K562 (cell line): ENCODE results near the gene WTAP. TPM values are rescaled to one million over a fixed set of nuclear protein-coding genes. Genes with fewer than 3 reads are reported as not detected.

Experiments used
- ATAC-seq: fragments of 200-7000 bp; cut with Tn5 transposase; 3 replicates; pipeline ENCODE4 v1.9.1; 2020; ENCODE audit warnings: moderate library complexity
- BruUV-seq: library from RNA; stranded (reverse); fragments of 400-500 nt; replicated peaks from 2 replicates; lab custom pipeline; 2021; lab: Mats Ljungman, UMichigan
- CTCF ChIA-PET: fragments of 300-600 bp; formaldehyde crosslinking; extraction: SDS; loops from one replicate; lab custom pipeline; 2021; ENCODE audit warnings: low intra/inter-chr PET ratio; lab: Yijun Ruan, JAX
- POLR2A ChIA-PET: fragments of 300-600, 350-650 bp; sonication (Branson Sonifier 250); formaldehyde crosslinking; extraction: SDS; loops from one replicate; lab custom pipeline; 2021; ENCODE audit warnings: antibody characterized with exemption, inconsistent platforms; lab: Yijun Ruan, JAX
- DNase-seq, 4 experiments: peaks; one replicate each; pipeline versions ENCODE4 v3.0.0 to v3.0.0-alpha.2; 2011 to 2018; ENCODE audit warnings: low spot score in 3 of 4, mixed read lengths in 3 of 4; ENCODE audit errors: extremely low read depth in 1 of 4
- FAIRE-seq: peaks from 2 replicates; lab custom pipeline; 2011; peaks lifted over from hg19 to GRCh38; lab: Jason Lieb, UNC
- H2AFZ ChIP-seq: 2 replicates; pipeline ENCODE4 v1.6.0; 2011; ENCODE audit warnings: low read depth, low read length, control low read depth, inconsistent platforms
- H3K27ac ChIP-seq: fragments of 200-600 bp; 3 replicates; pipeline ENCODE4 v1.8.0; 2011; ENCODE audit warnings: low read depth, mild to moderate bottlenecking, control low read depth, inconsistent platforms, low read length, moderate library complexity, mixed read lengths; ENCODE audit errors: extremely low read depth
- H3K27me3 ChIP-seq, 2 experiments: fragments of 300-600 bp in 1 of 2; 2 replicates in 1 of 2; 3 replicates in 1 of 2; pipeline versions ENCODE4 v1.6.0 to v1.8.0; 2011; ENCODE audit warnings: inconsistent platforms in 2 of 2, low read length in 2 of 2, mild to moderate bottlenecking in 1 of 2, mixed read lengths in 1 of 2, moderate library complexity in 1 of 2; ENCODE audit not compliant: control insufficient read depth in 2 of 2, insufficient read depth in 2 of 2
- H3K36me3 ChIP-seq: fragments of 300-600 bp; 3 replicates; pipeline ENCODE4 v1.8.0; 2011; ENCODE audit warnings: mild to moderate bottlenecking, low read length, inconsistent platforms; ENCODE audit not compliant: control insufficient read depth, insufficient read depth
- H3K4me1 ChIP-seq, 2 experiments: fragments of 200-600 bp in 1 of 2; replicated peaks in 1 of 2; 2 replicates in 1 of 2; 3 replicates in 1 of 2; pipeline versions ENCODE4 v1.5.1 to v1.8.0; 2011; ENCODE audit warnings: inconsistent platforms in 2 of 2, low read length in 2 of 2, mild to moderate bottlenecking in 1 of 2, mixed read lengths in 1 of 2, moderate library complexity in 1 of 2; ENCODE audit not compliant: control insufficient read depth in 2 of 2, insufficient read depth in 2 of 2
- H3K4me2 ChIP-seq: 2 replicates; pipeline ENCODE4 v1.6.1; 2011; ENCODE audit warnings: low read length, control low read depth, inconsistent platforms, mixed read lengths; ENCODE audit not compliant: insufficient read depth
- H3K4me3 ChIP-seq: fragments of 200-600 bp; sonication (generic), shearing (Covaris generic); 2 replicates; pipeline ENCODE4 v1.5.1; 2016; ENCODE audit warnings: control low read depth, inconsistent platforms
- H3K79me2 ChIP-seq: fragments of 200-600 bp; 3 replicates; pipeline ENCODE4 v1.8.0; 2011; ENCODE audit warnings: low read length, inconsistent platforms; ENCODE audit not compliant: control insufficient read depth, insufficient read depth
- H3K9ac ChIP-seq, 2 experiments: 2 replicates each; pipeline versions ENCODE4 v1.6.0 to v1.6.1; 2011; ENCODE audit warnings: low read depth in 2 of 2, low read length in 2 of 2, control low read depth in 1 of 2, inconsistent platforms in 1 of 2, mild to moderate bottlenecking in 1 of 2, mixed read lengths in 1 of 2; ENCODE audit not compliant: insufficient read depth in 1 of 2
- H3K9me1 ChIP-seq: one replicate; pipeline ENCODE4 v1.6.0; 2011; ENCODE audit warnings: inconsistent platforms, mild to moderate bottlenecking, low read length, moderate library complexity; ENCODE audit not compliant: control insufficient read depth, insufficient read depth
- H3K9me3 ChIP-seq: replicated peaks from 2 replicates; pipeline ENCODE4 v1.5.1; 2011; ENCODE audit warnings: low read depth, low read length, inconsistent platforms; ENCODE audit not compliant: control insufficient read depth, insufficient read depth
- H4K20me1 ChIP-seq: replicated peaks from 2 replicates; pipeline ENCODE4 v1.6.1; 2011; ENCODE audit warnings: low read length, inconsistent platforms, mixed read lengths; ENCODE audit not compliant: control insufficient read depth, insufficient read depth
- C11orf30 ChIP-seq: fragments of 450-650 bp; IDR thresholded peaks from 2 replicates; pipeline ENCODE4 v1.6.1; 2016; ENCODE audit warnings: low read depth, mild to moderate bottlenecking
- ESRRB ChIP-seq: fragments of 250-450 bp; sonication (Bioruptor Pico); IDR thresholded peaks from 2 replicates; pipeline ENCODE4 v1.5.0; 2020; ENCODE audit warnings: mild to moderate bottlenecking, moderate library complexity, borderline replicate concordance
- FUS ChIP-seq: fragments of 200-400 bp; formaldehyde crosslinking; optimal IDR thresholded peaks from 2 replicates; pipeline ENCODE3; 2017; ENCODE audit warnings: low read depth, low read length
- MAFF ChIP-seq: IDR thresholded peaks from 2 replicates; pipeline ENCODE4 v1.6.1; 2012; ENCODE audit warnings: low read length, improper control_type of control experiment
- MAFG ChIP-seq: fragments of 450-650 bp; conservative IDR thresholded peaks from 2 replicates; pipeline ENCODE4 v1.6.1; 2016; ENCODE audit warnings: missing genetic modification characterization, missing compliant biosample characterization
- MAFK ChIP-seq: IDR thresholded peaks from 2 replicates; pipeline ENCODE4 v1.6.1; 2011; ENCODE audit warnings: low read length, improper control_type of control experiment
- MTF1 ChIP-seq: fragments of 250-450 bp; sonication (Bioruptor Pico); IDR thresholded peaks from 2 replicates; pipeline ENCODE4 v1.9.0; 2021; ENCODE audit warnings: moderate library complexity, mild to moderate bottlenecking, inconsistent platforms, borderline replicate concordance
- NFE2 ChIP-seq: IDR thresholded peaks from 2 replicates; pipeline ENCODE4 v1.6.1; 2014; ENCODE audit warnings: antibody characterized with exemption, low read depth
- NFE2L1 ChIP-seq: fragments of 450-650 bp; IDR thresholded peaks from 2 replicates; pipeline ENCODE4 v1.6.1; 2016; ENCODE audit warnings: missing genetic modification characterization, low read depth, mild to moderate bottlenecking, missing compliant biosample characterization, moderate library complexity, borderline replicate concordance
- RFX1 ChIP-seq: fragments of 450-650 bp; IDR thresholded peaks from 2 replicates; pipeline ENCODE4 v1.6.1; 2016; ENCODE audit warnings: mild to moderate bottlenecking, moderate library complexity
- TCF7L2 ChIP-seq: fragments of 150-350 bp; IDR thresholded peaks from 2 replicates; pipeline ENCODE4 v1.6.1; 2016; ENCODE audit warnings: low read depth, mild to moderate bottlenecking, low read length, moderate library complexity
- ZNF175 ChIP-seq: fragments of 200-800 bp; sonication (Bioruptor generic); IDR thresholded peaks from 2 replicates; pipeline ENCODE4 v1.6.1; 2016; ENCODE audit warnings: low read depth, mild to moderate bottlenecking, missing genetic modification characterization, missing compliant biosample characterization
- ZNF316 ChIP-seq: fragments of 450-650 bp; IDR thresholded peaks from 2 replicates; pipeline ENCODE4 v1.6.1; 2016
- ZNF778 ChIP-seq: fragments of 450-650 bp; formaldehyde crosslinking; IDR thresholded peaks from 2 replicates; pipeline ENCODE4 v1.4.0; 2020; ENCODE audit warnings: mild to moderate bottlenecking, moderate library complexity
- WGBS: fragments of 100-300 bp; shearing (Covaris generic); methylation state at CpG from one replicate; pipeline ENCODE4 v1.1.6; 2016; ENCODE audit warnings: low coverage, mixed read lengths; ENCODE audit not compliant: insufficient coverage; ENCODE audit errors: missing lambda C conversion rate; 5-methylcytosine and 5-hydroxymethylcytosine counted together
- in situ Hi-C: fragments of 300-500 bp; cut with MboI; formaldehyde crosslinking; loops from 4 replicates; pipeline ENCODE4 v1.15.0; 2018; ENCODE audit warnings: inconsistent platforms, mixed read lengths
- intact Hi-C: fragments of 100-400 bp; cut with micrococcal nuclease; formaldehyde crosslinking; loops from 2 replicates; pipeline ENCODE4 v1.14.2; 2022
- polyA plus RNA-seq, 8 experiments: library from polyadenylated mRNA; depleted of rRNA in 4 of 8; stranded (reverse) in 5 of 8; unstranded in 3 of 8; fragments of >200 nt; fragmentation: Nextera tagmentation in 2 of 8; fragmentation: Illumina TruSeq in 1 of 8; extraction: Ambion mirVana in 2 of 8; extraction: Trizol in 1 of 8; gene quantifications; 2 replicates each; pipeline versions ENCODE4 v1.2.1 to v1.2.3, GENCODE V29; 2011 to 2014; ENCODE audit warnings: inconsistent platforms in 1 of 8, missing spikeins in 1 of 8
- total RNA-seq, 7 experiments: library from RNA; depleted of rRNA in 6 of 7; stranded (reverse); fragments of >200 nt in 6 of 7; fragmentation: Illumina TruSeq in 2 of 7; extraction: Trizol in 2 of 7; gene quantifications; 2 replicates each; pipeline versions ENCODE4 v1.2.1 to v1.2.3, GENCODE V29; 2011 to 2021; ENCODE audit warnings: low replicate concordance in 1 of 7
- TF ChIP-seq, protein P1 (sequence below): sonication (generic); formaldehyde crosslinking; IDR thresholded peaks from 2 replicates; pipeline ENCODE4 v1.8.0; 2023; ENCODE audit warnings: mild to moderate bottlenecking, missing genetic modification reagents
- TF ChIP-seq, protein P2 (sequence below): fragments of 250-450 bp; sonication (Bioruptor Pico); IDR thresholded peaks from 2 replicates; pipeline ENCODE4 v1.5.0; 2020; ENCODE audit warnings: mild to moderate bottlenecking, borderline replicate concordance
- TF ChIP-seq, protein P3 (sequence below): sonication (generic); formaldehyde crosslinking; IDR thresholded peaks from 2 replicates; pipeline ENCODE4 v1.8.1; 2023; ENCODE audit warnings: mild to moderate bottlenecking, missing genetic modification reagents

The WTAP gene
- total and polyA plus RNA-seq, 9 of the 15 experiments (the other 6 are each of a cell fraction or from before 2014, with no cell fraction given) = 52.4 to 156 (median 110) TPM

DNA sequence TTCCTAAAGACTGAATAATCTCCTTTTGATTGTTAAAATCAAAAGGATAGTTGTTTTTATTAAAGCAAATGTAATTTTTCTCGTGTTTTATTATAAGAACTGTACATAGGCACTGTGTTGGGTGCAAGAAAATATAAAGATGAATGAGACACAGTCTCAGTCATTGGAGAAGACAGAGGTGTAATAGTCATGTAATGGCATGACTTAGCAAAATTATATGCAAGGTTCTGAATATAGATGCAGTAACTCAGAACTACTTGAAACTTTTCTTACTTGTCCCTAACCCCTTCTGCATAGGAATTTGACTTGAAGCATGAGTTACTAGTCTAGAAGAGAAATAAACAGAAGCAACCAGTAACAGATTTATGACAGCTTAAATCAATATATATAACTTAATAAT is 14.9 kb downstream of the WTAP start:
- Histone ChIP-seq H3K27me3 (no peaks in the 10 kb centered on the region), H3K36me3 (peaks cover 98% of the 10 kb centered on the region), H3K4me1 (no peaks in the 10 kb centered on the region), H3K9me1 (peaks cover 3% of the 10 kb centered on the region), H3K9me3 (no peaks in the 10 kb centered on the region), H3K27ac (no peak overlapping the region), H3K4me3 (no peak overlapping the region), H3K4me2 (no peak overlapping the region), H2AFZ (no peak overlapping the region), H4K20me1 (no peaks in the 10 kb centered on the region), H3K79me2 (peaks cover 72% of the 10 kb centered on the region), H3K9ac (no peak overlapping the region)
- intact Hi-C loops (no loop called here), in situ Hi-C loops (no loop called here)
- ChIA-PET POLR2A (interaction anchor here (0.9 to 1.9 kb wide), 4 partner anchors 10 to 19 kb away, joined by 3 to 6 read pairs (median 4); partner anchors contain the start of gene ACAT2), CTCF (no interaction called here)
- no peak for DNase-seq
- no TSS peak for BruUV-seq
- no peak for FAIRE-seq
- peak; percentile 60; the same call in 2 of the 3 replicates for ATAC-seq
- 75% methylated on average over 1 of the region's 1 CpG for WGBS
- TF ChIP-seq MAFG (tag) (peak; percentile 91), MAFK (peak; percentile 54; the same call in 1 of the 2 replicates), TCF7L2 (no peak), NFE2L1 (tag) (peak; percentile 68; the same call in 1 of the 2 replicates), ZNF175 (CRISPR knock-in tag) (no peak), ZNF778 (CRISPR knock-in tag) (no peak), C11orf30 (peak; percentile 85), NFE2 (peak; percentile 75), ESRRB (CRISPR knock-in tag) (no peak), ZNF316 (peak; percentile 94), FUS (no peak), RFX1 (no peak), MAFF (peak; percentile 60), MTF1 (CRISPR knock-in tag) (no peak)
- TF ChIP-seq, protein P1, sequence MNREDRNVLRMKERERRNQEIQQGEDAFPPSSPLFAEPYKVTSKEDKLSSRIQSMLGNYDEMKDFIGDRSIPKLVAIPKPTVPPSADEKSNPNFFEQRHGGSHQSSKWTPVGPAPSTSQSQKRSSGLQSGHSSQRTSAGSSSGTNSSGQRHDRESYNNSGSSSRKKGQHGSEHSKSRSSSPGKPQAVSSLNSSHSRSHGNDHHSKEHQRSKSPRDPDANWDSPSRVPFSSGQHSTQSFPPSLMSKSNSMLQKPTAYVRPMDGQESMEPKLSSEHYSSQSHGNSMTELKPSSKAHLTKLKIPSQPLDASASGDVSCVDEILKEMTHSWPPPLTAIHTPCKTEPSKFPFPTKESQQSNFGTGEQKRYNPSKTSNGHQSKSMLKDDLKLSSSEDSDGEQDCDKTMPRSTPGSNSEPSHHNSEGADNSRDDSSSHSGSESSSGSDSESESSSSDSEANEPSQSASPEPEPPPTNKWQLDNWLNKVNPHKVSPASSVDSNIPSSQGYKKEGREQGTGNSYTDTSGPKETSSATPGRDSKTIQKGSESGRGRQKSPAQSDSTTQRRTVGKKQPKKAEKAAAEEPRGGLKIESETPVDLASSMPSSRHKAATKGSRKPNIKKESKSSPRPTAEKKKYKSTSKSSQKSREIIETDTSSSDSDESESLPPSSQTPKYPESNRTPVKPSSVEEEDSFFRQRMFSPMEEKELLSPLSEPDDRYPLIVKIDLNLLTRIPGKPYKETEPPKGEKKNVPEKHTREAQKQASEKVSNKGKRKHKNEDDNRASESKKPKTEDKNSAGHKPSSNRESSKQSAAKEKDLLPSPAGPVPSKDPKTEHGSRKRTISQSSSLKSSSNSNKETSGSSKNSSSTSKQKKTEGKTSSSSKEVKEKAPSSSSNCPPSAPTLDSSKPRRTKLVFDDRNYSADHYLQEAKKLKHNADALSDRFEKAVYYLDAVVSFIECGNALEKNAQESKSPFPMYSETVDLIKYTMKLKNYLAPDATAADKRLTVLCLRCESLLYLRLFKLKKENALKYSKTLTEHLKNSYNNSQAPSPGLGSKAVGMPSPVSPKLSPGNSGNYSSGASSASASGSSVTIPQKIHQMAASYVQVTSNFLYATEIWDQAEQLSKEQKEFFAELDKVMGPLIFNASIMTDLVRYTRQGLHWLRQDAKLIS (CRISPR knock-in tag) = no peak
- TF ChIP-seq, protein P2, sequence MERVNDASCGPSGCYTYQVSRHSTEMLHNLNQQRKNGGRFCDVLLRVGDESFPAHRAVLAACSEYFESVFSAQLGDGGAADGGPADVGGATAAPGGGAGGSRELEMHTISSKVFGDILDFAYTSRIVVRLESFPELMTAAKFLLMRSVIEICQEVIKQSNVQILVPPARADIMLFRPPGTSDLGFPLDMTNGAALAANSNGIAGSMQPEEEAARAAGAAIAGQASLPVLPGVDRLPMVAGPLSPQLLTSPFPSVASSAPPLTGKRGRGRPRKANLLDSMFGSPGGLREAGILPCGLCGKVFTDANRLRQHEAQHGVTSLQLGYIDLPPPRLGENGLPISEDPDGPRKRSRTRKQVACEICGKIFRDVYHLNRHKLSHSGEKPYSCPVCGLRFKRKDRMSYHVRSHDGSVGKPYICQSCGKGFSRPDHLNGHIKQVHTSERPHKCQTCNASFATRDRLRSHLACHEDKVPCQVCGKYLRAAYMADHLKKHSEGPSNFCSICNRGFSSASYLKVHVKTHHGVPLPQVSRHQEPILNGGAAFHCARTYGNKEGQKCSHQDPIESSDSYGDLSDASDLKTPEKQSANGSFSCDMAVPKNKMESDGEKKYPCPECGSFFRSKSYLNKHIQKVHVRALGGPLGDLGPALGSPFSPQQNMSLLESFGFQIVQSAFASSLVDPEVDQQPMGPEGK (CRISPR knock-in tag) = no peak
- TF ChIP-seq, protein P3, sequence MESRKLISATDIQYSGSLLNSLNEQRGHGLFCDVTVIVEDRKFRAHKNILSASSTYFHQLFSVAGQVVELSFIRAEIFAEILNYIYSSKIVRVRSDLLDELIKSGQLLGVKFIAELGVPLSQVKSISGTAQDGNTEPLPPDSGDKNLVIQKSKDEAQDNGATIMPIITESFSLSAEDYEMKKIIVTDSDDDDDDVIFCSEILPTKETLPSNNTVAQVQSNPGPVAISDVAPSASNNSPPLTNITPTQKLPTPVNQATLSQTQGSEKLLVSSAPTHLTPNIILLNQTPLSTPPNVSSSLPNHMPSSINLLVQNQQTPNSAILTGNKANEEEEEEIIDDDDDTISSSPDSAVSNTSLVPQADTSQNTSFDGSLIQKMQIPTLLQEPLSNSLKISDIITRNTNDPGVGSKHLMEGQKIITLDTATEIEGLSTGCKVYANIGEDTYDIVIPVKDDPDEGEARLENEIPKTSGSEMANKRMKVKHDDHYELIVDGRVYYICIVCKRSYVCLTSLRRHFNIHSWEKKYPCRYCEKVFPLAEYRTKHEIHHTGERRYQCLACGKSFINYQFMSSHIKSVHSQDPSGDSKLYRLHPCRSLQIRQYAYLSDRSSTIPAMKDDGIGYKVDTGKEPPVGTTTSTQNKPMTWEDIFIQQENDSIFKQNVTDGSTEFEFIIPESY (CRISPR knock-in tag) = no peak
